ENCODE results near the gene LYZL4. TPM values are rescaled to one million over a fixed set of nuclear protein-coding genes. Genes with fewer than 3 reads are reported as not detected.

LYZL4 gene
- total RNA-seq, 2 experiments from 2014 or later: not detected

GRCh38 chr3:42371776-42372175, 38.6 kb downstream of the LYZL4 start:
- Histone ChIP-seq H3K4me3 (ENCODE audit: low read length) (no peak overlapping the region), H3K9me3 (ENCODE audit: control insufficient read depth in 1 of 2, insufficient read depth in 1 of 2, low read length in 2 of 2) (no peaks in the 10 kb centered on the region), H3K27me3 (ENCODE audit: control insufficient read depth in 1 of 2, insufficient read depth in 2 of 2, low read length in 2 of 2) (no peaks in the 10 kb centered on the region), H3K4me1 (ENCODE audit: insufficient read depth, low read length) (peaks cover 7% of the 10 kb centered on the region), H3K27ac (ENCODE audit: low read depth in 1 of 2, low read length in 2 of 2) (no peak overlapping the region), H3K36me3 (ENCODE audit: insufficient read depth, low read length) (no peaks in the 10 kb centered on the region)
- DNase-seq: no peak
- H3K9me3 Mint-ChIP-seq: no peaks in the 10 kb centered on the region
- intact Hi-C loops (cut with DNase I, micrococcal nuclease): no loop called here
- peaks cover 8% of the 10 kb centered on the region for H3K4me1 Mint-ChIP-seq (ENCODE audit: low read depth)
- no peak overlapping the region for H3K27ac Mint-ChIP-seq
- H3K27me3 Mint-ChIP-seq: no peaks in the 10 kb centered on the region
- POLR2A ChIA-PET: no interaction called here
- CTCF ChIA-PET: no interaction called here
- no peaks in the 10 kb centered on the region for H3K36me3 Mint-ChIP-seq (ENCODE audit: low read depth)
- ATAC-seq (ENCODE audit: poor library complexity): no peak
- H3K4me3 Mint-ChIP-seq: no peak overlapping the region
- TF ChIP-seq CTCF (IDR thresholded peaks at IDR 0.05): no peak

GRCh38 chr3:42369832-42370231, 40.6 kb downstream of the LYZL4 start:
- ChIA-PET POLR2A (no interaction called here), CTCF (no interaction called here)
- H3K4me3 Mint-ChIP-seq: no peak overlapping the region
- Histone ChIP-seq H3K36me3 (ENCODE audit: insufficient read depth, low read length) (no peaks in the 10 kb centered on the region), H3K27me3 (ENCODE audit: control insufficient read depth in 1 of 2, insufficient read depth in 2 of 2, low read length in 2 of 2) (no peaks in the 10 kb centered on the region), H3K4me1 (ENCODE audit: insufficient read depth, low read length) (peaks cover 7% of the 10 kb centered on the region), H3K27ac (ENCODE audit: low read depth in 1 of 2, low read length in 2 of 2) (no peak overlapping the region), H3K4me3 (ENCODE audit: low read length) (no peak overlapping the region), H3K9me3 (ENCODE audit: control insufficient read depth in 1 of 2, insufficient read depth in 1 of 2, low read length in 2 of 2) (peaks cover 0 to 4% of the 10 kb centered on the region in 2 experiments)
- intact Hi-C loops (cut with DNase I, micrococcal nuclease): no loop called here
- no peak overlapping the region for H3K27ac Mint-ChIP-seq
- no peaks in the 10 kb centered on the region for H3K27me3 Mint-ChIP-seq
- H3K4me1 Mint-ChIP-seq (ENCODE audit: low read depth): peaks cover 8% of the 10 kb centered on the region
- ATAC-seq (ENCODE audit: poor library complexity) (no peak), DNase-seq (no peak)
- H3K36me3 Mint-ChIP-seq (ENCODE audit: low read depth): no peaks in the 10 kb centered on the region
- TF ChIP-seq CTCF (IDR thresholded peaks at IDR 0.05): no peak
- peaks cover 3% of the 10 kb centered on the region for H3K9me3 Mint-ChIP-seq

GRCh38 chr3:42369304-42369703, 41.1 kb downstream of the LYZL4 start:
- DNase-seq (peak in 3 of 14 experiments; percentile 26 to 47 (median 38)), ATAC-seq (ENCODE audit: poor library complexity) (no peak)
- ChIA-PET CTCF (no interaction called here), POLR2A (interaction anchor here (0.9 kb wide), 1 partner anchor 18 kb away, joined by 3 read pairs; no protein-coding TSS in a partner anchor)
- Mint-ChIP-seq H3K4me1 (ENCODE audit: low read depth) (peaks cover 8% of the 10 kb centered on the region), H3K27me3 (no peaks in the 10 kb centered on the region), H3K4me3 (no peak overlapping the region), H3K27ac (no peak overlapping the region), H3K9me3 (peaks cover 3% of the 10 kb centered on the region), H3K36me3 (ENCODE audit: low read depth) (no peaks in the 10 kb centered on the region)
- Histone ChIP-seq H3K9me3 (ENCODE audit: control insufficient read depth in 1 of 2, insufficient read depth in 1 of 2, low read length in 2 of 2) (peaks cover 0 to 4% of the 10 kb centered on the region in 2 experiments), H3K27me3 (ENCODE audit: control insufficient read depth in 1 of 2, insufficient read depth in 2 of 2, low read length in 2 of 2) (no peaks in the 10 kb centered on the region), H3K27ac (ENCODE audit: low read depth in 1 of 2, low read length in 2 of 2) (no peak overlapping the region), H3K36me3 (ENCODE audit: insufficient read depth, low read length) (no peaks in the 10 kb centered on the region), H3K4me3 (ENCODE audit: low read length) (no peak overlapping the region), H3K4me1 (ENCODE audit: insufficient read depth, low read length) (peaks cover 7% of the 10 kb centered on the region)
- no peak for TF ChIP-seq CTCF (IDR thresholded peaks at IDR 0.05)
- intact Hi-C loops (cut with DNase I, micrococcal nuclease): no loop called here

Measured in CD4-positive, alpha-beta T cell (primary cell).